ENCODE data around the gene WNT3A. TPM values are rescaled to one million over a fixed set of nuclear protein-coding genes. Genes with fewer than 3 reads are reported as not detected.

Gene WNT3A
- total and polyA plus RNA-seq, 9 of the 15 experiments (the other 6 are each of a cell fraction or from before 2014, with no cell fraction given) = not detected

DNA sequence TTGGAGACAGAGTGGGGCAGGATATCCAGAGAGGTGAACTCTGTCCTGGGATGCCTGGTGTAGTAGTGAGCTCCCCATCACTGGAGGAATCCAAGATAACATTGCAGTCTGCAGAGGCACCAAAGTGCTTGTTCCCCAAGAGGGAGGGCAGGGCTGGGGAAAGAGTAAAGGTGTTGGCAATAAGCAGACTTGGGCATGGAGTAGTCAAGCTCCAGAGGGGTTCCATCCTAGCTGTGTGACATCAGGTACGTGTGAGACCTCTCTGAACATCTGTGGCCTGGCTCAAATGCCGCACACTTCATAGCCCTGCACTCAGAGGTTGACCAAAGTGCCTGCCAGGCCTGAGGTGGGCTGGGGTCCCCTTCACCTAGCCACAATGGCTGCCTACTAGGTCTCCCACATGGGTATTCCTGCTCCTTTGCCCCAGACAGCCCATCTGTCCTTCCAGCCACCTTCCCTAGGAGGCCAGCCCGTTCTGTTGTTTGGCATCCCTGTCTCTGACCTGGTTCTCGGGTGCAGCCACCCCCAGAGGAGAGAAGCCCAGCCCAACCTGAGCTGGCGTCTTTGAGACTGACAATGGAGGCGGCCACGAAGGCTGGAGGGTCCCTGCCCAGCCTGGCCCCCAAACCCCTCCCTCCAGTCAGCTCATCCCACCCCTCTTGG is 72.9 kb downstream of the WNT3A start:
- H2AFZ ChIP-seq (ENCODE audit: low read depth, low read length) = no peak overlapping the region
- H4K20me1 ChIP-seq (replicated peaks; ENCODE audit: control insufficient read depth, insufficient read depth, low read length) = peaks cover 50% of the 10 kb centered on the region
- ChIA-PET CTCF (ENCODE audit: low intra/inter-chr PET ratio) (no interaction called here), POLR2A (interaction anchor here (0.6 kb wide), 1 partner anchor 31 kb away, joined by 3 read pairs; no protein-coding TSS in a partner anchor)
- WGBS (ENCODE audit: insufficient coverage, low coverage, missing lambda C conversion rate) = 84% methylated on average over 7 of the region's 7 CpGs
- H3K27me3 ChIP-seq (ENCODE audit: control insufficient read depth in 2 of 2, insufficient read depth in 2 of 2, low read length in 2 of 2) = peaks cover 0 to 11% of the 10 kb centered on the region in 2 experiments; a peak in 3 of 5 replicates
- peaks cover 15% of the 10 kb centered on the region for H3K36me3 ChIP-seq (ENCODE audit: control insufficient read depth, insufficient read depth, low read length)
- no TSS peak for BruUV-seq (replicated peaks)
- no peak for ATAC-seq
- H3K9ac ChIP-seq (ENCODE audit: insufficient read depth in 1 of 2, low read depth in 2 of 2, low read length in 2 of 2) = peak overlapping the region in 1 of 2 experiments; percentile 2; a peak in 1 of 4 replicates
- intact Hi-C loops (cut with micrococcal nuclease) (loop anchor here (5.0 kb wide), 1 partner anchor 317 kb away; no protein-coding TSS in a partner anchor), in situ Hi-C loops (cut with MboI) (no loop called here)
- H3K27ac ChIP-seq (ENCODE audit: extremely low read depth, low read depth, low read length) = no peak overlapping the region
- no peak for DNase-seq (ENCODE audit: extremely low read depth in 1 of 4, low spot score in 3 of 4)
- H3K9me1 ChIP-seq (ENCODE audit: control insufficient read depth, insufficient read depth, low read length) = peaks cover 8% of the 10 kb centered on the region
- no peaks in the 10 kb centered on the region for H3K9me3 ChIP-seq (replicated peaks; ENCODE audit: control insufficient read depth, insufficient read depth, low read depth, low read length)
- peaks cover 42% of the 10 kb centered on the region for H3K79me2 ChIP-seq (ENCODE audit: control insufficient read depth, insufficient read depth, low read length)
- peaks cover 12 to 51% of the 10 kb centered on the region in 2 experiments; a peak in 4 of 5 replicates for H3K4me1 ChIP-seq (replicated peaks in 1 of 2; ENCODE audit: control insufficient read depth in 2 of 2, insufficient read depth in 2 of 2, low read length in 2 of 2)
- FAIRE-seq = no peak
- no peak overlapping the region for H3K4me2 ChIP-seq (ENCODE audit: insufficient read depth, low read length)
- no peak overlapping the region for H3K4me3 ChIP-seq
- TF ChIP-seq ZHX1 (conservative IDR thresholded peaks at IDR 0.05; ENCODE audit: low read length) = no peak
- TF ChIP-seq, protein P1, sequence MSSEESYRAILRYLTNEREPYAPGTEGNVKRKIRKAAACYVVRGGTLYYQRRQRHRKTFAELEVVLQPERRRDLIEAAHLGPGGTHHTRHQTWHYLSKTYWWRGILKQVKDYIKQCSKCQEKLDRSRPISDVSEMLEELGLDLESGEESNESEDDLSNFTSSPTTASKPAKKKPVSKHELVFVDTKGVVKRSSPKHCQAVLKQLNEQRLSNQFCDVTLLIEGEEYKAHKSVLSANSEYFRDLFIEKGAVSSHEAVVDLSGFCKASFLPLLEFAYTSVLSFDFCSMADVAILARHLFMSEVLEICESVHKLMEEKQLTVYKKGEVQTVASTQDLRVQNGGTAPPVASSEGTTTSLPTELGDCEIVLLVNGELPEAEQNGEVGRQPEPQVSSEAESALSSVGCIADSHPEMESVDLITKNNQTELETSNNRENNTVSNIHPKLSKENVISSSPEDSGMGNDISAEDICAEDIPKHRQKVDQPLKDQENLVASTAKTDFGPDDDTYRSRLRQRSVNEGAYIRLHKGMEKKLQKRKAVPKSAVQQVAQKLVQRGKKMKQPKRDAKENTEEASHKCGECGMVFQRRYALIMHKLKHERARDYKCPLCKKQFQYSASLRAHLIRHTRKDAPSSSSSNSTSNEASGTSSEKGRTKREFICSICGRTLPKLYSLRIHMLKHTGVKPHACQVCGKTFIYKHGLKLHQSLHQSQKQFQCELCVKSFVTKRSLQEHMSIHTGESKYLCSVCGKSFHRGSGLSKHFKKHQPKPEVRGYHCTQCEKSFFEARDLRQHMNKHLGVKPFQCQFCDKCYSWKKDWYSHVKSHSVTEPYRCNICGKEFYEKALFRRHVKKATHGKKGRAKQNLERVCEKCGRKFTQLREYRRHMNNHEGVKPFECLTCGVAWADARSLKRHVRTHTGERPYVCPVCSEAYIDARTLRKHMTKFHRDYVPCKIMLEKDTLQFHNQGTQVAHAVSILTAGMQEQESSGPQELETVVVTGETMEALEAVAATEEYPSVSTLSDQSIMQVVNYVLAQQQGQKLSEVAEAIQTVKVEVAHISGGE (CRISPR knock-in tag; IDR thresholded peaks at IDR 0.05) = no peak
- TF ChIP-seq SRSF1 (IDR thresholded peaks at IDR 0.05; ENCODE audit: low read depth, low read length) = no peak
- TF ChIP-seq ADNP (tag; IDR thresholded peaks at IDR 0.05) = peak; percentile 73
- TF ChIP-seq HDAC8 (tag; IDR thresholded peaks at IDR 0.05) = no peak
- no peak for TF ChIP-seq KDM2B (CRISPR knock-in tag; IDR thresholded peaks at IDR 0.05)
- TF ChIP-seq, protein P2, sequence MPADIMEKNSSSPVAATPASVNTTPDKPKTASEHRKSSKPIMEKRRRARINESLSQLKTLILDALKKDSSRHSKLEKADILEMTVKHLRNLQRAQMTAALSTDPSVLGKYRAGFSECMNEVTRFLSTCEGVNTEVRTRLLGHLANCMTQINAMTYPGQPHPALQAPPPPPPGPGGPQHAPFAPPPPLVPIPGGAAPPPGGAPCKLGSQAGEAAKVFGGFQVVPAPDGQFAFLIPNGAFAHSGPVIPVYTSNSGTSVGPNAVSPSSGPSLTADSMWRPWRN (IDR thresholded peaks at IDR 0.05; ENCODE audit: low read depth) = no peak
- TF ChIP-seq EZH2 (IDR thresholded peaks at IDR 0.05; ENCODE audit: borderline replicate concordance, low read depth, low read length) = no peak
- TF ChIP-seq EWSR1 (IDR thresholded peaks at IDR 0.05; ENCODE audit: borderline replicate concordance, low read depth, partially characterized antibody) = no peak
- TF ChIP-seq DPF2 (IDR thresholded peaks at IDR 0.05) = no peak
- TF ChIP-seq ERF (CRISPR knock-in tag; IDR thresholded peaks at IDR 0.05) = no peak
- TF ChIP-seq CAMTA2 (CRISPR knock-in tag; conservative IDR thresholded peaks at IDR 0.05) = no peak
- no peak for TF ChIP-seq MED1 (CRISPR knock-in tag; IDR thresholded peaks at IDR 0.05; ENCODE audit: borderline replicate concordance)
- TF ChIP-seq HCFC1 (IDR thresholded peaks at IDR 0.05; ENCODE audit: low read depth, low read length) = no peak
- no peak for TF ChIP-seq SMARCE1 (IDR thresholded peaks at IDR 0.05)
- TF ChIP-seq RBFOX2 (IDR thresholded peaks at IDR 0.05; ENCODE audit: low read depth, low read length) = 0 out of 2 replicates have a peak, but pooled peaks have one; percentile 19
